Stimulated activated CD4-positive, alpha-beta T cell treated with anti-CD3 and anti-CD28 coated beads, Interleukin-15, amount 100 ng/mL, for 48 hours (primary cell): ENCODE measurements around the gene PPIC.
A peak's percentile ranks its signal among the peaks of the same experiment; 100 is the strongest.
"Not testable (repeated sequence)": the region's sequence is repeated elsewhere in the genome, so short reads cannot be mapped to it uniquely, and the experiment has no call there.

Experiments used
- DNase-seq, 2 donors: peaks; one replicate each; pipeline ENCODE4 v3.0.0-alpha.2; 2020; ENCODE audit warnings: low read depth in 2 of 2

Gene PPIC

GRCh38 chr5:123007754-123008153 lies 28.8 kb downstream of the PPIC start:
- DNase-seq = no peak

GRCh38 chr5:123007182-123007581 lies 29.3 kb downstream of the PPIC start:
- no peak for DNase-seq

- no peak for DNase-seq
These were observed 34.7 kb downstream of the PPIC start for GRCh38 chr5:123001808-123002207.

- DNase-seq = no peak
These were observed 35.8 kb downstream of the PPIC start for GRCh38 chr5:123000731-123001130.

GRCh38 chr5:122999947-123000563 lies 36.5 kb downstream of the PPIC start:
- peak in 1 of 2 donors; percentile 5 for DNase-seq

GRCh38 chr5:122997294-122997693 lies 39.2 kb downstream of the PPIC start:
- no peak for DNase-seq

GRCh38 chr5:122996091-122996490 lies 40.4 kb downstream of the PPIC start:
- DNase-seq = no peak

- no peak for DNase-seq
These were observed 50.4 kb downstream of the PPIC start for GRCh38 chr5:122985954-122986721.

- no peak for DNase-seq
These were observed 51.4 kb downstream of the PPIC start for GRCh38 chr5:122985006-122985700.

GRCh38 chr5:122984425-122984824 lies 52.1 kb downstream of the PPIC start:
- DNase-seq = no peak

GRCh38 chr5:122982376-122982775 lies 54.1 kb downstream of the PPIC start:
- no peak for DNase-seq

- no peak for DNase-seq
These were observed 54.7 kb downstream of the PPIC start for GRCh38 chr5:122981846-122982245.

- no peak for DNase-seq
These were observed 57.8 kb downstream of the PPIC start for GRCh38 chr5:122978644-122979297.

GRCh38 chr5:122978068-122978467 lies 58.5 kb downstream of the PPIC start:
- no peak for DNase-seq

- DNase-seq = no peak
These were observed 59.2 kb downstream of the PPIC start for GRCh38 chr5:122977319-122977718.

GRCh38 chr5:122974251-122974650 lies 62.3 kb downstream of the PPIC start:
- DNase-seq = not testable (repeated sequence)

GRCh38 chr5:122973759-122974158 lies 62.8 kb downstream of the PPIC start:
- DNase-seq = not testable (repeated sequence)
